ENCODE measurements around the gene ADPRHL1.

Gene ADPRHL1

GRCh38 chr13:113495494-113496210, 42.4 kb upstream of the ADPRHL1 start:
- Histone ChIP-seq H3K9me2 (replicated peaks; ENCODE audit: control insufficient read depth, low read length) (no peaks in the 10 kb centered on the region), H3K4me3 (ENCODE audit: low read length) (no peak overlapping the region), H3F3A (ENCODE audit: control insufficient read depth, insufficient read depth) (peaks cover 6% of the 10 kb centered on the region; the same call in 1 of the 2 replicates), H3K4me1 (ENCODE audit: control insufficient read depth, low read length) (peaks cover 24% of the 10 kb centered on the region), H3K27ac (ENCODE audit: low read depth, low read length) (no peak overlapping the region), H3K36me3 (ENCODE audit: control insufficient read depth, low read length) (peaks cover 57% of the 10 kb centered on the region), H3K79me2 (ENCODE audit: control insufficient read depth, low read length) (peaks cover 32% of the 10 kb centered on the region), H3K9me3 (ENCODE audit: control insufficient read depth, insufficient read depth, low read length) (no peaks in the 10 kb centered on the region; the same call in 1 of the 2 replicates), H4K20me1 (ENCODE audit: control insufficient read depth, insufficient read depth, low read depth, low read length) (no peaks in the 10 kb centered on the region), H3K4me2 (ENCODE audit: low read length) (no peak overlapping the region), H3K27me3 (ENCODE audit: control insufficient read depth, low read length) (no peaks in the 10 kb centered on the region)
- TF ChIP-seq EZH2phosphoT487 (IDR thresholded peaks at IDR 0.05; ENCODE audit: borderline replicate concordance, low read length) (no peak), CTCF (IDR thresholded peaks at IDR 0.05; ENCODE audit: low read depth, low read length, poor library complexity, severe bottlenecking) (no peak)

- H3K9me2 ChIP-seq (replicated peaks; ENCODE audit: control insufficient read depth, low read length), result no peaks in the 10 kb centered on the region
- no peaks in the 10 kb centered on the region for H3K27me3 ChIP-seq (ENCODE audit: control insufficient read depth, low read length)
- TF ChIP-seq CTCF (IDR thresholded peaks at IDR 0.05; ENCODE audit: low read depth, low read length, poor library complexity, severe bottlenecking) (no peak), EZH2phosphoT487 (IDR thresholded peaks at IDR 0.05; ENCODE audit: borderline replicate concordance, low read length) (no peak)
- 0 out of 2 replicates have a peak overlapping the region, but pooled peaks have one; percentile 10 for H3K4me3 ChIP-seq (ENCODE audit: low read length)
- peaks cover 6% of the 10 kb centered on the region; the same call in 1 of the 2 replicates for H3F3A ChIP-seq (ENCODE audit: control insufficient read depth, insufficient read depth)
- peak overlapping the region; percentile 12 for H3K4me2 ChIP-seq (ENCODE audit: low read length)
- no peak overlapping the region for H3K27ac ChIP-seq (ENCODE audit: low read depth, low read length)
- peaks cover 43% of the 10 kb centered on the region for H3K36me3 ChIP-seq (ENCODE audit: control insufficient read depth, low read length)
- H4K20me1 ChIP-seq (ENCODE audit: control insufficient read depth, insufficient read depth, low read depth, low read length), result peaks cover 15% of the 10 kb centered on the region; the same call in 1 of the 2 replicates
- no peaks in the 10 kb centered on the region; the same call in 1 of the 2 replicates for H3K9me3 ChIP-seq (ENCODE audit: control insufficient read depth, insufficient read depth, low read length)
- peaks cover 38% of the 10 kb centered on the region for H3K4me1 ChIP-seq (ENCODE audit: control insufficient read depth, low read length)
- peaks cover 52% of the 10 kb centered on the region for H3K79me2 ChIP-seq (ENCODE audit: control insufficient read depth, low read length)
Observed at GRCh38 chr13:113493315-113493951, 40.1 kb upstream of the ADPRHL1 start.

GRCh38 chr13:113491982-113492381, 38.7 kb upstream of the ADPRHL1 start:
- Histone ChIP-seq H4K20me1 (ENCODE audit: control insufficient read depth, insufficient read depth, low read depth, low read length) (peaks cover 29% of the 10 kb centered on the region), H3K4me1 (ENCODE audit: control insufficient read depth, low read length) (peaks cover 51% of the 10 kb centered on the region), H3K36me3 (ENCODE audit: control insufficient read depth, low read length) (peaks cover 42% of the 10 kb centered on the region), H3F3A (ENCODE audit: control insufficient read depth, insufficient read depth) (peaks cover 4% of the 10 kb centered on the region; the same call in 1 of the 2 replicates), H3K9me2 (replicated peaks; ENCODE audit: control insufficient read depth, low read length) (no peaks in the 10 kb centered on the region), H3K79me2 (ENCODE audit: control insufficient read depth, low read length) (peaks cover 66% of the 10 kb centered on the region), H3K27ac (ENCODE audit: low read depth, low read length) (no peak overlapping the region), H3K27me3 (ENCODE audit: control insufficient read depth, low read length) (no peaks in the 10 kb centered on the region), H3K9me3 (ENCODE audit: control insufficient read depth, insufficient read depth, low read length) (no peaks in the 10 kb centered on the region; the same call in 1 of the 2 replicates), H3K4me3 (ENCODE audit: low read length) (peak overlapping the region; percentile 88), H3K4me2 (ENCODE audit: low read length) (peak overlapping the region; percentile 92)
- TF ChIP-seq EZH2phosphoT487 (IDR thresholded peaks at IDR 0.05; ENCODE audit: borderline replicate concordance, low read length), result no peak
